Endometrial microvascular endothelial cells (primary cell): ENCODE results near the gene ZNF423. TPM values are rescaled to one million over a fixed set of nuclear protein-coding genes. Genes with fewer than 3 reads are reported as not detected.

Source experiments
- in situ Hi-C: cut with HindIII; loops from 2 replicates; pipeline ENCODE4 v1.10.0; 2017; ENCODE audit warnings: low sequenced_read_pairs, low pct_unique_long_range_greater_than_20kb; ENCODE audit errors: inconsistent ontology term
- total RNA-seq: library from RNA; depleted of rRNA; stranded (reverse); fragments of >200 nt; gene quantifications from one replicate; pipeline ENCODE4 v1.2.3, GENCODE V29; 2015; ENCODE audit errors: inconsistent ontology term

Gene ZNF423
- total RNA-seq, 1 donor from 2014 or later = 1.2 TPM

DNA sequence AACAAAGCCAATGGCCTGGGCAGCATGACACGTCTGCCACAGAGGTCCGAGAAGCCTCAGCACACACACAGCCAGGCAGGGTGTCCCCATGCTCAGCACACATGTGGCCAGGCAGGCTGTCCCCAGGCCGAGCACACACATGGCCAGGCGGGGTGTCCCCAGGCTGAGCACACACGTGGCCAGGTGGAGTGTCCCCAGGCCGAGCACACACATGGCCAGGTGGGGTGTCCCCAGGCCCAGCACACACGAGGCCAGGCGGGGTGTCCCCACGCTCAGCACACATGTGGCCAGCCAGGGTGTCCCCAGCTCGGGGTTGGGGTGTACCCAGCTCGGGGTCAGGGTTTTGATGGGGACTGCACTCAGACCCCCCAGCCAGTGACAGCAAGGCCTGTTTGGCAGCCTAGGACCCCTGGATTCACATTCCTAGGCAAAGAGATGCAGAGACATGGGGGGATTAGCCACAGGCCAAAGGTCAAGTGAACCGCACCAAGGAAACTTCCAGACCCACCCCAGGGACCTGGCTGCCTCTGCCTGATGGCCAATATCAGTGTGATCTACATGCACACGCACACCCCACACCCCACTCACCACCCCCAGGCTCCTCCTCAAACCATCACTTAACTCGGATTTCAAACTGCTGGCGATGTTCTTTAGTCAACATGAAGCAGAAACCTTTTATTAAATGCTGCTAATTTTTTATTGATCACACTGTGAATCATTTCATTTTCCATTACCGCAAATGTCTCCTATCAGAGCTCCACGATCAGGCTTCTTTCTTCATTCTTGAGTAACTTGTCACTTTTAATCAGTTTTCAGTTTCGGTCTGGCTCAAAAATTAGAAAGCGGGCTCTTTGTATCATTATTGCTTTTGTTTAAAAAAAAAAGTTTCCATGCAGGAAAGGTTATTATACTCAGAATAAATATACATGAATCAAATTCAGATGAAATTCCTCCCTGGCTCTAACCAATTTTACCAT is 111.4 kb downstream of the ZNF423 start:
- in situ Hi-C loops = no loop called here

DNA sequence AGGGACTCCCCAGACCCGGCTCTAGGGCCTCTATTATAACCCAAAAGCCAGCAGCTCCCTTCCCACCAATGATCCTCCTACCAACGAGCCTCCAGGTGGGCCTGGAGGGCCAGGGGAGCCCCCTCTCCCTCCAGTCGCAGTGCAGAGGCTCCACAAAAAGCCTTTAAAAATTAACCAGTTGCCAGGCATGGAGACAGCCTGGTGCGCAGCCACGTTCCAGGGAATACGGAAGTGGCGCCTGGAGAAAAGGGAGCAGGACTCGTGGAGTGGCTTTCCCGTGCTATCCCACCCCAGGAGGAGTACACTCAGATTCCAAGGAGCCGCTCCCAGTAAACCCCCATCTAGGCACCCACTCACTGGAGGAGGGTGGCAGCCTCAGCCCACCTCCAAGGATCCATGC is 112.3 kb downstream of the ZNF423 start:
- in situ Hi-C loops = no loop called here

DNA sequence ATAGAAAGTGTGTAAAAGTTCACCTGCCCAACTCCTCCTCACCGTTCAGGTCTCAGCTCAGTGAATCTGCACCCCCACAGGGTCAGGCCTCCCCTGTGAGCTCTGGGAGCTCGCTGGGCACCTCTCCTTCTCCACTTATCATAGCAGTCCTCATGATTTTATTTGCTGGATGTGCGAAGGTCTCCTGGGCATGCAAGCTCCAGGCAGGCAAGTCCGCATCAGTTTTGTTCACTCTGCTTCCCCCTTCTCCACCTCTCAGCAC is 112.8 kb downstream of the ZNF423 start:
- in situ Hi-C loops = no loop called here

DNA sequence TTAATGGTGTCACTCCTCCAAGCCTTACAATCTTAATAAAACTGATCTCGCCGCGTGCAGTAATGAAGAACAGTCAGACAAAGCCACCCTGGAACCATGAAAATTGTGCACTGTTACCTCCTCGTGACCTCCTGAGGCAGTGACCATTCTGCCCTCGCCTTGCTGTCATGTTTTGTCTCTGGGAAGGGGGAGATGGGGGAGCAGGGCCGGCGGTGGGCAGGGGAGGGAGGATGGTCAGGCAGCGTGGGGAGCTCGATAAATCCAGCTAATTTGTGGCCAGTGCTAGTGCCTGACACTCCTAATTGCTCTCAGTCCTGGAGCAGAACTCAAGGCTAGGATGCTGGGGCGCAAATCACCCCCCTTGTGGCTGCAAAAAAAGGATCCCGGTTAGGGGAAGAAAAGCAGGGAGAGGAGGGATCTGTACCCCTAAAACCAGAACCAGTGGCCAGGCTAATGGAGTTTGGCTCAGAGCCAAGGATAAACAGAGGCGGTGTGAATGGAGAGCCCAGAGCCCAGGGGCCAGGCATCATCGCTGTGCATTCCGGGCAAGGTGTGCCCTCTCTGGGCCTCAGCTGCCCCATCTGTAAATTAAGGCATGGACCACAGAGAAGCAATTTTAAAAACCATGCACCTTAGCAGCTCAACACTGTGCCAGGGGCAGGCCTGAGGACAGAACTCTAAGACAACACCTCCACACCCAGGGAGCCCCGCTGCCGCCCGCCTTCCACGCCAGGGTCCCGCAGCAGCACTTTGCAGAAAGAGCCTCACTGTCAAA is 113.3 kb downstream of the ZNF423 start:
- in situ Hi-C loops = no loop called here

DNA sequence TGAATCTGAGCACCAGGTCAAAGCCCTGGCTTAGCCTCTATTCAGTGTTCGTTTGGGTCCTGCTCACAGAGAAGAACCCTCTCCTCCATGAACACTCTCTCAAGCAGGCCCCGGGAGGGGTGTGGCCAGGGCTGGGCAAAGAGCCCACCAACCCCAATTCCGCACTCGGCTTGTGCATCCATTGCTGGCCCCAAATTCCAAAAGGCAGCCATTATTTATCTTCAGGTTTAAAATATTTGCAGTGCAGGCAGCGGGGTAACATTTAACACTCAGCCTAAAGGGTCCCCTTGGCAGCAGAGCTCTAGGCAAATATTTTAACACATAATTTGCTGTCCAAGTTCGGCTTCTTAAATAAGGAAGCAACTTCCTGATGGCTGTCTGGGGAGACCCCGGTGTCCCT is 115.7 kb downstream of the ZNF423 start:
- in situ Hi-C loops = no loop called here

DNA sequence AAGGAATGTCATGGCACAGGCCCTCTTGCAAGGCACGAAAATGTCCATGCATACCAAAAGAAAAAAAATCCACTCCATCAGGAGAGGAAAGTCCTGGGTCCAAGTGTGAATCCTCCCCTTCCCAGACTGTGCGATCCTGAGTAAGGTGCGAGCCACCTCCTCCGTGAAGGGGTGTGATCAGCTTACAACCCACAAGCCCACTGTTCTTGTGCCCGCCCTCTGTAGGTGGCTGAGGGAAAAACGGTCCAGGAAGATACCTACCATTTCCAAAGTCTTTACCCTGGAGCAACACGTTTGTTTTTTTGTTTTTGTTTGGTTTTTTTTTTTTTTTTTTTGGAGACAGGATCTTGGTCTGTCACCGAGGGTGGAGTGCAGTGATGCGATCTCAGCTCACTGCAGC is 116.5 kb downstream of the ZNF423 start:
- in situ Hi-C loops = no loop called here

DNA sequence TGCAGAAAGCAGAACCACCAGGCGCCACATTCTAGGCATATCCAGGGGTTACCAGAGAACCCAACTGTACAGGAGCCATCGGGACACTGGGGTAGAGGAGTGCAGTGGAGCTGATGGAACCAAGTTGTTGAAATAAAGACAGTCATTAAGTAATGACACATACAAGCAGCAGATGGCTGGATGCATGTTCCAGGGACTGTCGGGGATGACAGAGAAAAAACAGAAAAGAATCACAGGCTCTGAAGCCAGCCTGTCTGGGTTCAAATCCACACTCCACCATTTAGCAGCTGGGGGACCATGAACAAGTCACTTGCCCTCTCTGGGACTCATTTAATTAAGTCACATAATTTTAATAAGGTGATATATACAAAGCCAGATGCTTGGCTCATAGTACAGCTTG is 117.1 kb downstream of the ZNF423 start:
- in situ Hi-C loops = no loop called here

DNA sequence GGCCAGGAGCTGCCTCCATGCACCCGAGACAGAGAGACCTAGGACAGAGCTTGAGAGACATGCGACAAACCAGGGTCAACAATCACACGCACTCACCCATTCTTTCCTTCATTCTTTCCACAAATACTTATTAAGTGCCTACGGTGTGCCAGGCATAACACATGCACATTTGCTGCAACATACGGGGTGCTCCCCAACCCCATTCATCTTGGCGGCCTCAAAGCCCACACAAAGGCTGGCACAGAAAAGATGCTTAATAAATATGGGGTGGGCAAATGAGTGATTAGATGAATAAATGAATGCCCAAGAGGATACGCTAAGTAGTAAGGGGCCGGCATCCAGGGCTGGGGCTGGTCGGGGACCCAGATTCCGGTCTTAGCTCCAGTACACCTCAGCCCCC is 117.9 kb downstream of the ZNF423 start:
- in situ Hi-C loops = no loop called here

DNA sequence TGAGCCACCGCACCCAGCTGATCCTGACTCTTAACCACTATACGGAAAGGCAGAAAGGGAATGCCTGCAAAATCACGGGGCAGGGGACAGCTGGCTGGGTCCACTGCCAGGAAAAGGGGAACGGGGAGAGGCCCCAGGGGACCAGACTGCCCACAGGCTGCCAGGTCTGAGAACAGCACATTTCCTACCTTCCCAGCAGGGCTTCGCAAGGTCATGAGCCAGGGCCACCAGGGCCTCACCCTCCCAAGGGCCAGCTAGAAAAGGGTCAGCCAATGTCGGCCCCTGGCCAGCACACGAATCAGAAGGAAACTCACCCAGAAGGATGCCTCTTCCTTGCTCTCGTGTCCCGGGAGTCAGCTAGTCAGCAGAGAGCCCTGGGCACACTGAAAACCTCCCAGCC is 118.4 kb downstream of the ZNF423 start:
- in situ Hi-C loops = no loop called here

DNA sequence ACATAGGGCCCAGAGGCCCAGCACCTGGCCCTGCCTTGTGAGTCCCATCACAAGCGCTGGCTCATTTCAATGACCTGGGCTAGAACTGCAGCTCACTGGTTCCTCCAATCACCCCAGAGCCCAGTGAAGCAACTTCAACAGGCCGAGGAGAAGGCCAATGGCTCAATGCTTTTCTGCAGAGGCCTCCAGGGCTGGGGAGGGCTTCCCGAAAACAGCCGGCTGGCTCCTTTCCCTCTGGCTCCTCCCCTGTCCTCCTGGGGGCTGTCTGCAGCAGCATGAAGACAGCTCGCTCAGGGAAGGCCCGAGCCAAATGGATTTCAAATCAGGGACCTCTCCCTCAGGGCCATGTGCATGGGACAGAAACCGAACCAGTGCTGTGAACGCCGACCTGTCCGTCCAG is 121.6 kb downstream of the ZNF423 start:
- in situ Hi-C loops = no loop called here

DNA sequence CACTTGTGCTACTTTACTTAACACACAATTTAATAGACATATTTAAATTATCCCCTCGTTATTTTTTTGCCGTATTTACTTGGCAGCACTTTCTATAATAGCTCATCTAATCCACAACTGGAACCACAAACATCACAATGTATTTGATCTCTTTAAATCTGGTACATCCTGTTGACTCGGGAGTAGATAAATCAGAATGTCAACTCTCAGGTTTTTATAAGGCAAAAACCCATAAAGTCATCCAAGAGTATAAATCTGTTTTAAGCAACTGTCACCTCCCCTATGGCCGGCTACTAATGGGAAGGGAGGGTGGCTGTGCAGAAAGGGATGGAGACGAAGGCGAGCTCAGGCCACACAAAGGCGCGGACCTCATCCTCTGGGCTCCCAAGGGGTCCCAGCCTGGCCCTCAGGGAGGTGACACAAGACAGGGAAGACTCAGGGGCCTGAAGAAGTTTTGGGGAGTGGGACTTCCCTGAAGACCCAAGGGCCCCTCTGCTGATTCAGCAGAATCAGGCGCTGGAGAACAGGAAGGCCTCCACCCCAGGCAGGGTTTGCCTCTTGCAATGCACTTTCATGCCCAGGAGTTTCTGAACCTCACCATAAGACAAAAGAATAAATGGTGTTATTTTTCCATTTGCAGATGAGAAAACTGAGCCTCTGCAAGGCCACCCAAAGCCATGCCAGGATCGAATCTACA is 122.5 kb downstream of the ZNF423 start:
- in situ Hi-C loops = no loop called here

DNA sequence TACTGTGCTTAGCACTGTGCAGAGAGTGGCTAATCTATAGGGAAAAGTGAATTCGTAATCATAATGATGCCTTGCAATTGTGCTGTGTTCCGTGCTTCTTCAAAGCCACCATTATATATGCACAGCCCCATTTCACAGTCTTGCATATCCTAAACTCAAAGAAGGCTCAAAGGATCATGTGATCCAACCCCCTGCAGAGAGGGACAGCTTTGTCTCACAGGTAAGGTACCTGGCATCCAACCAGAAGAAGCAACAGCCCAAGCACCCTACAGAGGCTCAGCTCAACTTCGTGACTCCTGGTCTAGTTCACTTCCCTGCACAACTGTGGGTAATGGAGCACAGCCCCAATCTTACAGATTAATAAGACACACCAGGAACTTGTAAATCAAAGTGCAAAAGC is 124.0 kb downstream of the ZNF423 start:
- in situ Hi-C loops = no loop called here

DNA sequence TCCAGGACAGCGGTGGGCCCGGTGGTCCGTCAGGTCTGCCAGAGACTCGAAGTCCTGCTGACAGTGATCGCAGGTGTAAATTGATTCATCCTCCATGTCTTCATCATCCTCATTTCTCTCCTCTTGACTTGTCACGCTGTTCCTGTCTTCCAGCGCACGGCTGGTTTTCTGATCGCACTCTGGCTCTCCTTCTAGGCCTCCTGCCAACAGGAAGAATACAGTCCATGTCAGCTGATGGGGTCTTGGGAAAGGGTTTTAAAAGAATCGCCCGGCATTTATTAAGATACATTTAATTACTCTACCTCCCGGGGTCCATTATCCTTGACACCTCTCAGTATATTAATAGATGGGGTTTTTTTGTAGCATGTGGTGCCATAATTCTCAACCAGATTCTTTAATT is 125.1 kb downstream of the ZNF423 start:
- in situ Hi-C loops = no loop called here

DNA sequence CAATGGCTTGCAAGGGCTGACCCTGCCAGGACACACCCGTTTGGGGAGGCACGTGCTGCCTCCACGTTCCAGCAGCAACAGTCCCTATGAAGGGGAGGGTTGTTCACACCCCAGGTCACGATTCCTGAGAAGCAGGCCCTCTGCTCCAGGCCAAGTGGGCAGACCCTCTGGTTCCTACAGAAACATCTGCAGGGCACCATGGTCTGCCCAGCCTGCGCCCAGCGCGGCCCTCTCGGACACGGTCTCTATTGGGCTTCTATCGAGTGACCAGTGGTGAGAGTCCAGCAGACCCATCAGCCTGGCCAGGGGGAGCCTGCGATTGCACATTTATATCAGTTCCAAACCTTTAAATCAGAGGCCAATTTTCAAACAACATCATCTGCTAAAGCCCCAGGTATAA is 128.3 kb downstream of the ZNF423 start:
- in situ Hi-C loops = no loop called here

DNA sequence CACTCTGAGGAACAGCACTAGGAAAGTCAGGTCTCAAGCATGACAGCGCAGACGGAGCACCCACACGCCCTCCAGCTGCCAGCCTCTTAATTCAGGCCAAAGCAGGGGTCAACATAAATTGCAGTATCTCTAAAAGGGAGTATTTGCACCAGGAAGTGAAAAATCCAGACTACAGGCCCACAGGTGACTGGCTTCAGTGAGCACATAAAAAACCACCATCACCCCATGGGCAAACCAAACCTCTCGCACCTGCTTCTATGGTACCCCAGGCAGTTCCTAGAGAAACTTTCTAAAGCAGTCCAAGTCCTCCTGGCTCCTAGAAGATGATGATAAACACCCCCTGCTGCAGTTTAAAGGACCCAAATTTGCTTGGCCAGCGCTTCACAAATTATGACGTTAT is 129.8 kb downstream of the ZNF423 start:
- in situ Hi-C loops = no loop called here

DNA sequence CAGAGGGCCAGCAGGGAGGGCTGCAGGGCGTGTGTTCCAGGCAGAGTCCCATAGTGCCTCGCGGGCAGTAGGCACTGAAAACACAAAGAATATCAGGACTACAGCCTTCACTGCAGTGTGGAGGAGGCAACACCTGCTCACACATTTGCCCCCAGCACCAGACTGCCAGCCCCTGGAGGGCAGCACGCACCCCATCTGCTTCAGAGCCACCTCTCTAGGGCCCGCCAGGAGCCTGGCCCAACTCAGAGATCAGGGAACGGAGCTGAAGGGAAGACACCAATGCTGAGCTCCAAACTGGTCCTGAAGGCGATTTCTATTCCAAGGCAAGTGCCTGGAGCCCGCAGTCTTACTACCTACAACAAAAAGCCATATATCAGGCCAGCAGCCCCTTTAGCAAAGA is 130.3 kb downstream of the ZNF423 start:
- in situ Hi-C loops = no loop called here

DNA sequence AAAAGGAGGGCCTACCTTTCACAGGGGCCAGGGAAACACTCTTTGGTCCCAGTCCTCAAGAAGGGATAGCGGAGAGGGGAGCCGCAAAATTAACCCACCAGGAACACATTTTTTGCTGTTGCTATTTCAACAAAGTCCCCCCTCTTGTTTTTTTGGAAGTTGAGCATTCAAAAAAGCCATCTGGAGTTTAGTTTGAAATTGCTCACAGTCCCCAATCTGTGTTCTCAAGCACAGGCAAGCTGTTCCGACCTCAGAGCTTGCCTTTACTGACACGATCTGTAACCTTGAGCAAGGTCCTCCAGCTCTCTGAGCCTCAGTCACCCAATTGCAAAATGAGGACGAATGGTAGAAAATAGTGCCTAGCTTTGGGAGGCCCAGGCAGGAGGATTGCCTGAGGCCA is 131.1 kb downstream of the ZNF423 start:
- in situ Hi-C loops = no loop called here

DNA sequence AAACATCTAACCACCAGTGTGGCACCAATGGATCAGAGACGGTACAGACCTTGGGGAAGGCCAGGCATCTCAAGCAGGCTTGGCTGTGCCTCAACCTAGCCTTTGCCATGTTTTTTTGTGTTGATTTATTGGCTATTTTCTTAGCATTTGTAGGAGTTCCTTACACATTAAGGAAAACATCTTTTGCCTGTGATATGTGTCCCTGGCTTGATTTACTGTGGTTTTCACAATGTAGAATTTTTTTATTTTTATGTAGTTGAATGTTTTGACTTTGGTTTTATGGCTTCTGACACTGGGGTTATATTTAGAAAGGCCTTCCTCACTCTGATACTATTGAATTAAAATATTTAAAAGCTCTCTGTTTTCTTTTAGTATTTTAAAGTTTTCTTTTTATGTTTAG is 132.6 kb downstream of the ZNF423 start:
- in situ Hi-C loops = no loop called here

DNA sequence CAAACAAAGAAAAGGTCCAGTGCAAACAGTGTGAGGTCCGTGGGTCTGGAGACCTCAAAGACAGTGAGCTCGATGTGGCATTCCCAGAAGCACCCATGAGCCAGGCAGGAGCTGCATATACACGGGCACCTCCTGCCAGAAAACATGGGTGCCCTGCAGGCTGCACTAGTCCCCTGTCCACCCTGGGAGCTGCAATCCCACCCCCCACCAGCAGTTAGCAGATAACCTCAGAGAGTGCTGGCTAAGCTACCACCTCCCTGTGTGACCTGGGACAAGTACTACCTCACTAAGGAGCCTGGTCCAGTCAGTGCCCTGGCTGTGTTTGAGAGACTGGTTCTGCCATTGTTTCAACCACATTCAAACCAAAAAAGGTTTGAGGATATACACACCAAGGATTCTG is 135.7 kb downstream of the ZNF423 start:
- in situ Hi-C loops = no loop called here

DNA sequence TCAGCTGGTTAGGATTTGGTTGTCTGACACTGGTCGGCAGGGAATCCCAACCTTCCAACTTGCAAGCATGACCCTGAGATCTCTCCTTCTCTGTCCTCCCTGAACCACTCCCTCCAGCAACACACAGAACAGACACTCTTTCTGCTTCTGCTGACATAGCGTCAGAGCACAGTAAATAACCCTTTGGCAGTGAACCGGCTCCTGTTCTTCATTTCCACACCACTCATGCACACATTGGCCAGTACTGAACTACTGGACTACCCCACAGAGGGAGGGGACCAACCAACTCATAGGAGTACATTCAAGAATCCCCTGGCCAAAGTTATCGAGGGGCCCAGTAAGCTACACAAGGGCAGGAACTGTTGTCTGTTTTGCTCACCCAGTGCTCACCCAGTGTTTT is 138.2 kb downstream of the ZNF423 start:
- in situ Hi-C loops = no loop called here
